ENCODE data around the gene KRTAP12-2.
"Not testable (repeated sequence)": the region's sequence is repeated elsewhere in the genome, so short reads cannot be mapped to it uniquely, and the experiment has no call there.

KRTAP12-2 gene

DNA sequence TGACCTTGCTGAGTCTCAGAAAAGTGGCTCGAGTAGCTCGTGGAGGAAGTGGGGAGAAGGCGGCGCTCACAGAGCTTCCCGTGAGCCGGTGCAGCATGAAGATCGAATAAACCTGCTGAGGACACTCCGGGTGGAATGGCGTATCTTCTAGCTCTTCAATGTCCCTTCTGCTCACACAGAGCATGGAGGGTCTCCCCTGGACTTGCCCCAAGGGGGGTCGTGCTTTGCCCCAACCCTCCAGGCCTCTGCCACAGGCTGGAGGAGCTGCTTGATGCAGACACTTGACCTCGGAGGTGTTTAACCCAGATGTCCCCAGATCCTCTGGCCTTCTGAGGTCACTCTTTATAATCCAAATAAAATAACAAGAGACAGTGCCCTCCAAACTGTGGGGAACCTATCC lies 28.0 kb upstream of the KRTAP12-2 start:
- no peak for DNase-seq (ENCODE audit: low read depth, low spot score)
- H3K4me3 ChIP-seq (ENCODE audit: low read depth, low read length): no peak overlapping the region
- CTCF ChIA-PET: interaction anchor here (0.9 kb wide), 1 partner anchor 12 kb away, joined by 3 read pairs; the partner anchor contains the start of gene KRTAP12-1
- POLR2A ChIA-PET: no interaction called here
- TF ChIP-seq CTCF (IDR thresholded peaks at IDR 0.05; ENCODE audit: insufficient read depth, low read length, missing control alignments): no peak

GRCh38 chr21:44692798-44693512 lies 26.2 kb upstream of the KRTAP12-2 start:
- no peak for TF ChIP-seq CTCF (IDR thresholded peaks at IDR 0.05; ENCODE audit: insufficient read depth, low read length, missing control alignments)
- ChIA-PET CTCF (interaction anchor here (1.3 kb wide), 1 partner anchor 9 kb away, joined by 3 read pairs; no protein-coding TSS in a partner anchor), POLR2A (interaction anchor here (0.6 kb wide), 1 partner anchor 30 kb away, joined by 3 read pairs; no protein-coding TSS in a partner anchor)
- DNase-seq (ENCODE audit: low read depth, low spot score): no peak
- no peak overlapping the region for H3K4me3 ChIP-seq (ENCODE audit: low read depth, low read length)

DNA sequence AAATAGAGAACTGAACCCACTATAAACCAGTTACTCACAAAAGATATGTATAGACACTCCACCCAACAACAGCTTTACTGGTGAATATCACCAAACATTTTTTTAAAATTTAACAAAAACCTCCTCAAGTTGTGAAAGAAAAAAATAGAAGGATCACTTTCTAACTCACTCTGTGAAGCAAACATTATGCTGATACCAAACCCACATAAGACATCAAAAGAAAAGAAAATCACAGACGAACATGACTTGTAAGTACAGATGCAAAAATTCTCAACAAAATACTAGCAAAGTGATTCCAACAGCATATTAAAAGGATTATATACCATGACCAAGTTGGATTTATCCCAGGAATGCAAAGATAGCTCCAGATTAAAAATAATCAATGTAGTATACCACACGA lies 25.0 kb upstream of the KRTAP12-2 start:
- DNase-seq (ENCODE audit: low read depth, low spot score): no peak
- CTCF ChIA-PET: interaction anchor here (0.6 kb wide), 1 partner anchor 98 kb away, joined by 3 read pairs; no protein-coding TSS in a partner anchor
- POLR2A ChIA-PET: no interaction called here
- no peak overlapping the region for H3K4me3 ChIP-seq (ENCODE audit: low read depth, low read length)
- TF ChIP-seq CTCF (IDR thresholded peaks at IDR 0.05; ENCODE audit: insufficient read depth, low read length, missing control alignments): no peak

DNA sequence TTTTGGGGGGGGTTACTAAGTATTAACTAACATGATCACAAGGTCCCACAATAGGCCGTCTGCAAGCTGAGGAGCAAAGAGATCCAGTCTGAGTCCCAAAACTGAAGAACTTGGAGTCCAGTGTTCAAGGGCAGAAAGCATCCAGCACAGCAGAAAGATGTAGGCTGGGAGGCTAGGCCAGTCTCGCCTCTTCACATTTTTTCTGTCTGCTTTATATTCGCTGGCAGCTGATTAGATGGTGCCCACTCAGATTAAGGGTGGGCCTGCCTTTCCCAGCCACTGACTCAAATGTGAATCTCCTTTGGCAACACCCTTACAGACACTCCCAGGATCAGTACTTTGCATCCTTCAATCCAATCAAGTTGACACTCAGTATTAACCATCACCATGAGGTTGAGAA lies 23.0 kb upstream of the KRTAP12-2 start:
- CTCF ChIA-PET; POLR2A ChIA-PET; DNase-seq (ENCODE audit: low read depth, low spot score); H3K4me3 ChIP-seq (ENCODE audit: low read depth, low read length): not testable (repeated sequence)

- no peak for DNase-seq (ENCODE audit: low read depth, low spot score)
- ChIA-PET POLR2A (no interaction called here), CTCF (no interaction called here)
- no peak for TF ChIP-seq CTCF (IDR thresholded peaks at IDR 0.05; ENCODE audit: insufficient read depth, low read length, missing control alignments)
- H3K4me3 ChIP-seq (ENCODE audit: low read depth, low read length): no peak overlapping the region
These were observed 20.9 kb upstream of the KRTAP12-2 start for GRCh38 chr21:44687671-44688070.

DNA sequence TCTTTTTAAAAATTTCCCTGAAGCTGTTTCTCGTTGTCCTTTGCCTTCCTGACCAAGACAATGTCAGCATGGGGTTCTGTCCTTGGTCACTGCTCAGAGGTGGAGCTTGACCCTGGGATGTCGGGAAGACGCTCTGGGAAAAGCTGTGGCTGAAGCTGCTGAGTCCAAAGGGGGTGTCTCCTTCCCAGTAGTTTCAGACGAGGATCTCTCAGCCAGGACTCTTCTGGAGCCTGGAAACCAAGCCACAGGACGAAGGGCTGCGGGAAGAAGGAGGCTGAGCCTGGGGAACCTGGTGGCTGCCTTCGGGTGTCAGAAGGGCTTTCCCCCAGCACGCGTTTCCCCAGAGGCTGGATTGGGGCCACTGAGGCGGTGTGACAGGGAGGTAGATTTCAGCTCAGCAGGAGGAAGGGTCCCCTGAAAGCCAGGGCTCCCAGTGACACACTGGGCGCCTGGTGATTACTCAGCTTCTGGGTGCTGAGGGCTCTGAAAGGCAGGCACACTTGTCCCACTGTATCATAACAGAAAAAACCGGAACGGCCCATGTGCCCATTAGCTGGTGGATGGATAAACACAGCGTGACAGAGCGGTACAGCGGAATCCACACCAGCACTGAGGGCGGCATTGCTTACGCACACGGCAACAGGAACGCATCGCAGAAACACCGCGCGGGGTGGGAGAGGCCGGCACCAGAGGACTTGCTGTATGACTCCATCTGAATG lies 20.3 kb upstream of the KRTAP12-2 start:
- TF ChIP-seq CTCF (IDR thresholded peaks at IDR 0.05; ENCODE audit: insufficient read depth, low read length, missing control alignments): no peak
- POLR2A ChIA-PET: no interaction called here
- DNase-seq (ENCODE audit: low read depth, low spot score): no peak
- no peak overlapping the region for H3K4me3 ChIP-seq (ENCODE audit: low read depth, low read length)
- CTCF ChIA-PET: no interaction called here
